Measurements from ENCODE around the gene IMPA2.

Gene IMPA2

DNA sequence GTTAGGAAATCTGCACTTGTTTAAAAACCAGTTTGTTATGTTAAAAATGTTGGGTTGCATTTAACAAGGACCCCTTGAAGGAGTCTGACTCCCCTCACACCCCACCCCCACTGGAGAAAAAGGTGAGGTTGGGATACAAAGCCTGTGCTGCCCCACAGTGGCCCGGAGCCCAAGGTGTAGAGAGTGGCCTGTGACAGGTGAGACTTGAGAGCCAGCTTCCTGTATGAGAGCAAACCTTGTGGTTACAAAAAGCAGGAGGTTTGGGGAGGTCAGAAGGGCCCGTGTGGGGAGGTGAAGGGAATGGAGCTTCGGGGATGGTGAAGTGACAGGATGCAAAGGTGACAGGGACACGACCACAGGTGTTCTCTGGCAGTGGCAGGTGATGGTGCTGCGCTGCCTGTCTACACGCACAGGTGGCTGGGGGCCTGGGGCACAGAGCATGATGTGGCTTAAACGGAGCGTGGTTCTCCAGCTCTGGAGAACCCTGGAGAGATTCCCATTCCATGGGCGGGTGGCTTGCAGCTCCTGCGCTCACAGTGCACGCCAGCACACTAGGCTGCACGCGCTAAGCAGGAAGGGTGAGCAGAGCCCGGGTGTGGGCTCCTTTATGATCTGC is 29.0 kb downstream of the IMPA2 start:
- no peak for TF ChIP-seq ZFX (IDR thresholded peaks at IDR 0.05)
- TF ChIP-seq, protein P1, sequence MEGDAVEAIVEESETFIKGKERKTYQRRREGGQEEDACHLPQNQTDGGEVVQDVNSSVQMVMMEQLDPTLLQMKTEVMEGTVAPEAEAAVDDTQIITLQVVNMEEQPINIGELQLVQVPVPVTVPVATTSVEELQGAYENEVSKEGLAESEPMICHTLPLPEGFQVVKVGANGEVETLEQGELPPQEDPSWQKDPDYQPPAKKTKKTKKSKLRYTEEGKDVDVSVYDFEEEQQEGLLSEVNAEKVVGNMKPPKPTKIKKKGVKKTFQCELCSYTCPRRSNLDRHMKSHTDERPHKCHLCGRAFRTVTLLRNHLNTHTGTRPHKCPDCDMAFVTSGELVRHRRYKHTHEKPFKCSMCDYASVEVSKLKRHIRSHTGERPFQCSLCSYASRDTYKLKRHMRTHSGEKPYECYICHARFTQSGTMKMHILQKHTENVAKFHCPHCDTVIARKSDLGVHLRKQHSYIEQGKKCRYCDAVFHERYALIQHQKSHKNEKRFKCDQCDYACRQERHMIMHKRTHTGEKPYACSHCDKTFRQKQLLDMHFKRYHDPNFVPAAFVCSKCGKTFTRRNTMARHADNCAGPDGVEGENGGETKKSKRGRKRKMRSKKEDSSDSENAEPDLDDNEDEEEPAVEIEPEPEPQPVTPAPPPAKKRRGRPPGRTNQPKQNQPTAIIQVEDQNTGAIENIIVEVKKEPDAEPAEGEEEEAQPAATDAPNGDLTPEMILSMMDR (conservative IDR thresholded peaks at IDR 0.05), result no peak
- H3K27ac ChIP-seq, result no peak overlapping the region

GRCh38 chr18:12011199-12011956 is 30.1 kb downstream of the IMPA2 start:
- TF ChIP-seq, protein P1 (conservative IDR thresholded peaks at IDR 0.05), result no peak
- TF ChIP-seq ZFX (IDR thresholded peaks at IDR 0.05), result no peak
- no peak overlapping the region for H3K27ac ChIP-seq

GRCh38 chr18:12011957-12012549 is 30.7 kb downstream of the IMPA2 start:
- TF ChIP-seq, protein P1 (conservative IDR thresholded peaks at IDR 0.05), result no peak
- no peak for TF ChIP-seq ZFX (IDR thresholded peaks at IDR 0.05)
- no peak overlapping the region for H3K27ac ChIP-seq

- TF ChIP-seq, protein P1 (conservative IDR thresholded peaks at IDR 0.05), result no peak
- no peak for TF ChIP-seq ZFX (IDR thresholded peaks at IDR 0.05)
Measured at GRCh38 chr18:12012697-12013096, 31.4 kb downstream of the IMPA2 start.

DNA sequence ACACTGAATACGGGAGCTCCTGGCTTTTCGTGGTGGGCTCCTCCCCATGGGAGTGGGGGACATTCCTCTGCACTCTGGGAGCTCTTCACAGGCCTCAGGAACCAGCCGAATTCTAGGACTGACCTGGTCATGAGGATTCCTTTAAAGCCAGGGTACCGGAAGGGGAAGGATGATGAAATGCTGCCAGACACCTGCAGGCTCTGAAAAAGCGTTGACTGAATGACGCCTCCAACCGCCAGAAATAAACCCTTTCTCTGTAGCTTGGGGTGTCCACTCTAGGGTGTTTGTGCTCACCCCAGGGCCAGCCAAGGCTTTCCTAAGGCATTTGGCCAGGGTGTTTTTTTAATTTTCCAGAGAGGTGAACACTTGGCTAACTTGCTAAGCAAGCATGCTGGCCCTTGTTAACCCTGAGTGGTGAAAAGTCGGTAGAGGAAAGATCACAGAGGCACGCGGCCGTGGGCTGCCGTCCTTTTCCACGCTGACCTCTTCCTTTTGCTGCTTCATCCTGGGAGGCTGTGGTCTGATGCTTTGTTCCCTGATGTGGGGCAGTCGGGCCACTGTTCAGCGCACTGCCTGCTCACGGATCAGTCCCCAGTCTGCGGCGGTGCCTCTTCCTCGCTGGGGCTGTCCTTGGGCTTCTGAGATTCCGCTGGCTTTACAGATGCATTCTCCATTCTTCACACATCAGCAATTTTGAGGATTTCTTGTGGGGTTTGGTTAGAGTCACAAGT is 32.0 kb downstream of the IMPA2 start:
- H3K27ac ChIP-seq, result no peak overlapping the region
- no peak for TF ChIP-seq ZFX (IDR thresholded peaks at IDR 0.05)
- TF ChIP-seq, protein P1 (conservative IDR thresholded peaks at IDR 0.05), result no peak

More at GRCh38 chr18:12012697-12013096, 31.4 kb downstream of the IMPA2 start:
- no peak overlapping the region for H3K27ac ChIP-seq

GRCh38 chr18:12014086-12014485 is 32.8 kb downstream of the IMPA2 start:
- TF ChIP-seq, protein P1 (conservative IDR thresholded peaks at IDR 0.05), result no peak
- TF ChIP-seq ZFX (IDR thresholded peaks at IDR 0.05), result no peak
- no peak overlapping the region for H3K27ac ChIP-seq

Measured in C4-2B (cell line).